HUES48 (cell line): Measurements from ENCODE around the gene FIS1.

Experiments
- H3K27ac ChIP-seq: one replicate; pipeline ENCODE4 v1.7.0; 2013; ENCODE audit warnings: low read depth, low read length, inconsistent platforms
- H3K27me3 ChIP-seq: 2 replicates; pipeline ENCODE4 v1.6.1; 2013; ENCODE audit warnings: mild to moderate bottlenecking, low read length; ENCODE audit not compliant: control insufficient read depth, insufficient read depth
- H3K36me3 ChIP-seq: 2 replicates; pipeline ENCODE4 v1.6.1; 2013; ENCODE audit warnings: low read length; ENCODE audit not compliant: control insufficient read depth, insufficient read depth
- H3K4me1 ChIP-seq: 2 replicates; pipeline ENCODE4 v1.6.1; 2013; ENCODE audit warnings: mild to moderate bottlenecking, low read length; ENCODE audit not compliant: control insufficient read depth, insufficient read depth
- H3K4me3 ChIP-seq: 2 replicates; pipeline ENCODE4 v1.5.1; 2013; ENCODE audit warnings: mild to moderate bottlenecking, low read depth, low read length
- H3K9ac ChIP-seq: 2 replicates; pipeline ENCODE4 v1.6.1; 2013; ENCODE audit warnings: mild to moderate bottlenecking, low read depth, low read length, moderate library complexity
- H3K9me3 ChIP-seq: 2 replicates; pipeline ENCODE4 v1.6.1; 2013; ENCODE audit warnings: low read length; ENCODE audit not compliant: control insufficient read depth, insufficient read depth

The FIS1 gene

GRCh38 chr7:101239191-101239950 lies 5.5 kb downstream of the FIS1 start:
- Histone ChIP-seq H3K27ac (no peak overlapping the region), H3K4me1 (peaks cover 18% of the 10 kb centered on the region), H3K36me3 (peaks cover 22% of the 10 kb centered on the region), H3K27me3 (no peaks in the 10 kb centered on the region), H3K9ac (no peak overlapping the region), H3K4me3 (no peak overlapping the region), H3K9me3 (no peaks in the 10 kb centered on the region)

GRCh38 chr7:101238226-101239182 lies 6.4 kb downstream of the FIS1 start:
- no peak overlapping the region for H3K9ac ChIP-seq
- H3K36me3 ChIP-seq = peaks cover 22% of the 10 kb centered on the region
- no peaks in the 10 kb centered on the region for H3K27me3 ChIP-seq
- peaks cover 15% of the 10 kb centered on the region for H3K4me1 ChIP-seq
- no peaks in the 10 kb centered on the region for H3K9me3 ChIP-seq
- H3K4me3 ChIP-seq = no peak overlapping the region
- H3K27ac ChIP-seq = no peak overlapping the region

- Histone ChIP-seq H3K36me3 (peaks cover 22% of the 10 kb centered on the region), H3K9ac (no peak within 1 kb of the TSS), H3K4me1 (peaks cover 21% of the 10 kb centered on the region), H3K9me3 (no peaks in the 10 kb centered on the region), H3K27me3 (no peaks in the 10 kb centered on the region), H3K27ac (no peak within 1 kb of the TSS), H3K4me3 (no peak within 1 kb of the TSS)
Observed at GRCh38 chr7:101237206-101238067, 7.4 kb downstream of the FIS1 start, which contains the start of gene CLDN15. CLDN15 (minus strand) TSS chr7:101237802; CDS start chr7:101237581, 221 bp downstream.

DNA sequence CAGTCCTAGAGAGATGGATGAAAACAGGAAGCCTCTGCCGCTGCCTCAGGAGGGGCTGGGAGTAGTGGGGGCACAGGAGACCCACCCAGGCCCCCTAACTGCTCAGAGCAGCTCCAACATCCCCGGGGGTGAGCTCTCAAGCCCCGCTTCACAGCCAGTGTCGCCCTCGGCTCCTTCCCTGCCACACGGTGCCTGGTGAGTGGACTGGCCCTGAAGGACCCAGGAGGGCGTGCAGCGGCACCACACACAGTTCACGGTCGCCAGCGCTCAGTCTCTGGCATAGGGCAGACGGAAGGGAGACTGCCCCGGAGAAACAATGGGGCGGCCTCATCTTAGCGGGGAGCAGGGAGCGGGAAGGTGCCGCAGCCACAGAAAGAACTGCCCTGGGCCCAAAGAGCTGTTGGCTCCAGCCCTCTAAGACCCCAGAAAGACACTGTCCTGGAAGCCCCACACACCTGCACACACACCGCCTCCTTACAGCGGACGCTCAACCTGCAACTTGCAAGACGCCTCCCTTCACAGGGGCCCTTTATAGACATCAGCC lies 8.5 kb downstream of the FIS1 start:
- peaks cover 22% of the 10 kb centered on the region for H3K36me3 ChIP-seq
- H3K4me3 ChIP-seq = no peak overlapping the region
- no peaks in the 10 kb centered on the region for H3K9me3 ChIP-seq
- H3K4me1 ChIP-seq = peaks cover 25% of the 10 kb centered on the region
- H3K27ac ChIP-seq = no peak overlapping the region
- no peaks in the 10 kb centered on the region for H3K27me3 ChIP-seq
- no peak overlapping the region for H3K9ac ChIP-seq

GRCh38 chr7:101235522-101235921 lies 9.4 kb downstream of the FIS1 start:
- Histone ChIP-seq H3K36me3 (peaks cover 17% of the 10 kb centered on the region), H3K4me1 (peaks cover 25% of the 10 kb centered on the region), H3K4me3 (no peak overlapping the region)

GRCh38 chr7:101235050-101235449 lies 9.8 kb downstream of the FIS1 start:
- no peak overlapping the region for H3K4me3 ChIP-seq
- H3K36me3 ChIP-seq = peaks cover 12% of the 10 kb centered on the region
- no peak overlapping the region for H3K27ac ChIP-seq
- no peaks in the 10 kb centered on the region for H3K27me3 ChIP-seq
- no peaks in the 10 kb centered on the region for H3K9me3 ChIP-seq
- peaks cover 25% of the 10 kb centered on the region for H3K4me1 ChIP-seq
- no peak overlapping the region for H3K9ac ChIP-seq

More at GRCh38 chr7:101235522-101235921, 9.4 kb downstream of the FIS1 start:
- Histone ChIP-seq H3K27me3 (no peaks in the 10 kb centered on the region), H3K27ac (no peak overlapping the region), H3K9ac (no peak overlapping the region), H3K9me3 (no peaks in the 10 kb centered on the region)

DNA sequence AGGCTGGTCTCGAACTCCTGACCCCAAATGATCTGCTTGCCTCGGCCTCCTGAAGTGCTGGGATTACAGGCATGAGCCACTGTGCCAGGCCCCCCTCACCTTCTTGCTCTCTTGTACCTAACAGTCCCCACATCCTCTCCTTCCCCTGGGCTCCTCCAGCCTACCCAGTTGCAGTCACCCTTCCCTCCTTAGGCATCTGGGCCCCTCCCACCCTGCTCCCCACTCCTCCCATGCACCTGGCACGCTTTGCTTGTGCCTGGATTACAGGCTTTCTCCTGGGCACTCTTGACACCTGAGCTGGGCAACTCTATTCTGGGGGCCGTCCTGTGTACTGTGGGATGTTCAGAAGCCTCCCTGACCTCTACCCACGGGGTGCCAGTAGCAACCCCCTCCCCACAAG lies 10.2 kb downstream of the FIS1 start:
- Histone ChIP-seq H3K27ac (no peak overlapping the region), H3K9me3 (no peaks in the 10 kb centered on the region), H3K9ac (no peak overlapping the region), H3K4me3 (no peak overlapping the region), H3K27me3 (no peaks in the 10 kb centered on the region), H3K36me3 (peaks cover 8% of the 10 kb centered on the region), H3K4me1 (peaks cover 25% of the 10 kb centered on the region)

- no peaks in the 10 kb centered on the region for H3K27me3 ChIP-seq
- no peak overlapping the region for H3K4me3 ChIP-seq
- no peak overlapping the region for H3K27ac ChIP-seq
- no peak overlapping the region for H3K9ac ChIP-seq
- no peaks in the 10 kb centered on the region for H3K9me3 ChIP-seq
- H3K4me1 ChIP-seq = peaks cover 25% of the 10 kb centered on the region
- H3K36me3 ChIP-seq = peaks cover 6% of the 10 kb centered on the region
Observed at GRCh38 chr7:101233907-101234547, 10.9 kb downstream of the FIS1 start.

- Histone ChIP-seq H3K9ac (no peak overlapping the region; the same call in 1 of the 2 replicates), H3K36me3 (peaks cover 7% of the 10 kb centered on the region), H3K9me3 (no peaks in the 10 kb centered on the region), H3K27me3 (no peaks in the 10 kb centered on the region), H3K4me1 (peaks cover 12% of the 10 kb centered on the region), H3K4me3 (peak overlapping the region; percentile 80), H3K27ac (peak overlapping the region; percentile 64)
Observed at GRCh38 chr7:101232141-101232850, 12.6 kb downstream of the FIS1 start.
